AG09319 (cell line): ENCODE measurements around the gene IDH2.
"Not testable (repeated sequence)": the region's sequence is repeated elsewhere in the genome, so short reads cannot be mapped to it uniquely, and the experiment has no call there.

Experiments used
- DNase-seq: peaks from one replicate; pipeline ENCODE4 v3.0.0-alpha.2; 2010; ENCODE audit warnings: low read depth; ENCODE audit errors: extremely low read depth
- CTCF ChIP-seq: IDR thresholded peaks from 2 replicates; pipeline ENCODE4 v1.5.1; 2011; ENCODE audit warnings: low read depth, mild to moderate bottlenecking, inconsistent platforms, low read length, moderate library complexity

IDH2 gene

GRCh38 chr15:90113166-90113565 lies 10.9 kb upstream of the IDH2 start:
- DNase-seq, result no peak

GRCh38 chr15:90109163-90109751 lies 7.0 kb upstream of the IDH2 start:
- DNase-seq, result not testable (repeated sequence)

More at GRCh38 chr15:90113166-90113565, 10.9 kb upstream of the IDH2 start:
- TF ChIP-seq CTCF, result no peak

- DNase-seq, result not testable (repeated sequence)
Measured at GRCh38 chr15:90108038-90108437, 5.8 kb upstream of the IDH2 start.

GRCh38 chr15:90106522-90107117 lies 4.4 kb upstream of the IDH2 start:
- TF ChIP-seq CTCF, result no peak
- no peak for DNase-seq

GRCh38 chr15:90105521-90105920 lies 3.3 kb upstream of the IDH2 start:
- DNase-seq, result no peak
- TF ChIP-seq CTCF, result no peak

- no peak for DNase-seq
- TF ChIP-seq CTCF, result no peak
Measured at GRCh38 chr15:90104551-90104950, 2.3 kb upstream of the IDH2 start.

- DNase-seq, result no peak
- TF ChIP-seq CTCF, result no peak
Measured at GRCh38 chr15:90103701-90104329, 1.5 kb upstream of the IDH2 start.

GRCh38 chr15:90101130-90101968 lies 919 bp downstream of the IDH2 start:
- no peak for TF ChIP-seq CTCF
- DNase-seq, result no peak
